Stimulated activated CD4-positive, alpha-beta T cell treated with anti-CD3 and anti-CD28 coated beads, Interleukin-1b, Interleukin-23, amount 100 ng/mL, for 48 hours (primary cell): ENCODE results near the gene KLHL40.
"Not testable (repeated sequence)": the region's sequence is repeated elsewhere in the genome, so short reads cannot be mapped to it uniquely, and the experiment has no call there.

Source experiments
- DNase-seq: peaks from one replicate; pipeline ENCODE4 v3.0.0-alpha.2; 2020

Gene KLHL40

GRCh38 chr3:42705058-42705767 is 19.9 kb downstream of the KLHL40 start:
- no peak for DNase-seq

- DNase-seq, result no peak
These were observed 20.7 kb downstream of the KLHL40 start for GRCh38 chr3:42705962-42706585.

- no peak for DNase-seq
These were observed 21.6 kb downstream of the KLHL40 start for GRCh38 chr3:42706721-42707619.

- no peak for DNase-seq
These were observed 22.5 kb downstream of the KLHL40 start for GRCh38 chr3:42707620-42708355.

- DNase-seq, result no peak
These were observed 23.3 kb downstream of the KLHL40 start for GRCh38 chr3:42708611-42709151.

- no peak for DNase-seq
These were observed 24.3 kb downstream of the KLHL40 start for GRCh38 chr3:42709621-42710020.

GRCh38 chr3:42710323-42711021 is 25.1 kb downstream of the KLHL40 start:
- DNase-seq, result no peak

GRCh38 chr3:42711491-42712343 is 26.4 kb downstream of the KLHL40 start:
- DNase-seq, result no peak

GRCh38 chr3:42712344-42712648 is 27.0 kb downstream of the KLHL40 start:
- DNase-seq, result no peak

GRCh38 chr3:42712688-42713372 is 27.5 kb downstream of the KLHL40 start:
- no peak for DNase-seq

- DNase-seq, result no peak
These were observed 28.4 kb downstream of the KLHL40 start for GRCh38 chr3:42713747-42714146.

GRCh38 chr3:42714171-42714852 is 29.0 kb downstream of the KLHL40 start:
- no peak for DNase-seq

- no peak for DNase-seq
These were observed 32.0 kb downstream of the KLHL40 start for GRCh38 chr3:42717306-42717705.

- no peak for DNase-seq
These were observed 33.0 kb downstream of the KLHL40 start for GRCh38 chr3:42718338-42718737.

- no peak for DNase-seq
These were observed 33.7 kb downstream of the KLHL40 start for GRCh38 chr3:42719002-42719401.

- no peak for DNase-seq
These were observed 34.8 kb downstream of the KLHL40 start for GRCh38 chr3:42720126-42720525.

GRCh38 chr3:42721690-42722089 is 36.4 kb downstream of the KLHL40 start:
- no peak for DNase-seq

- not testable (repeated sequence) for DNase-seq
These were observed 37.1 kb downstream of the KLHL40 start for GRCh38 chr3:42722442-42722841.

- DNase-seq, result no peak
These were observed 37.9 kb downstream of the KLHL40 start for GRCh38 chr3:42723219-42723618.

GRCh38 chr3:42725454-42725853 is 40.1 kb downstream of the KLHL40 start:
- DNase-seq, result no peak
